SH-SY5Y (cell line): Measurements from ENCODE around the gene OBSCN.

ENCODE experiments used
- GATA2 ChIP-seq: IDR thresholded peaks from 2 replicates; pipeline ENCODE4 v1.6.1; 2011; ENCODE audit warnings: mild to moderate bottlenecking, low read depth, low read length
- GATA3 ChIP-seq: IDR thresholded peaks from 2 replicates; pipeline ENCODE4 v1.6.1; 2011; ENCODE audit warnings: low read depth, mild to moderate bottlenecking, low read length, moderate library complexity

OBSCN gene

GRCh38 chr1:228358039-228358763, 150.4 kb downstream of the OBSCN start:
- no peak for TF ChIP-seq GATA2
- TF ChIP-seq GATA3 = no peak

GRCh38 chr1:228358764-228359612, 151.1 kb downstream of the OBSCN start:
- TF ChIP-seq GATA3 = no peak
- no peak for TF ChIP-seq GATA2

- TF ChIP-seq GATA2 (no peak), GATA3 (no peak)
These were observed 152.0 kb downstream of the OBSCN start for GRCh38 chr1:228359613-228360532.

GRCh38 chr1:228360533-228361313, 152.9 kb downstream of the OBSCN start:
- no peak for TF ChIP-seq GATA3
- TF ChIP-seq GATA2 = no peak

GRCh38 chr1:228361314-228362140, 153.7 kb downstream of the OBSCN start:
- TF ChIP-seq GATA2 (no peak), GATA3 (no peak)

GRCh38 chr1:228362141-228362883, 154.5 kb downstream of the OBSCN start:
- TF ChIP-seq GATA2 = no peak
- TF ChIP-seq GATA3 = no peak

- no peak for TF ChIP-seq GATA2
- no peak for TF ChIP-seq GATA3
These were observed 155.1 kb downstream of the OBSCN start for GRCh38 chr1:228362884-228363450.

GRCh38 chr1:228363686-228364067, 155.8 kb downstream of the OBSCN start:
- TF ChIP-seq GATA2 = no peak
- TF ChIP-seq GATA3 = no peak

GRCh38 chr1:228364068-228364705, 156.3 kb downstream of the OBSCN start:
- TF ChIP-seq GATA3 (no peak), GATA2 (no peak)

- TF ChIP-seq GATA3 (no peak), GATA2 (no peak)
These were observed 156.9 kb downstream of the OBSCN start for GRCh38 chr1:228364706-228365213.
